SK-N-SH treated with all-trans-retinoic acid at 6 μM for 48 hours (cell line): ENCODE data around the gene INTU.

Source experiments
- ARNTL ChIP-seq: fragments of 450-650 bp; formaldehyde crosslinking; IDR thresholded peaks from 2 replicates; pipeline ENCODE4 v1.5.0; 2020; ENCODE audit warnings: low read depth, mild to moderate bottlenecking, moderate library complexity, borderline replicate concordance
- CSDC2 ChIP-seq: fragments of 250-450 bp; sonication (Bioruptor Pico); IDR thresholded peaks from 2 replicates; pipeline ENCODE4 v1.5.0; 2020; ENCODE audit warnings: mild to moderate bottlenecking, moderate library complexity
- PPARA ChIP-seq: fragments of 250-450 bp; sonication (Bioruptor Pico); IDR thresholded peaks from 2 replicates; pipeline ENCODE4 v1.5.0; 2020; ENCODE audit warnings: mild to moderate bottlenecking, borderline replicate concordance
- TCF4 ChIP-seq: fragments of 250-450 bp; sonication (Bioruptor Pico); IDR thresholded peaks from 2 replicates; pipeline ENCODE4 v1.8.0; 2021; ENCODE audit warnings: mild to moderate bottlenecking, moderate library complexity, borderline replicate concordance
- ZNF8 ChIP-seq: fragments of 450-650 bp; formaldehyde crosslinking; IDR thresholded peaks from 2 replicates; pipeline ENCODE4 v1.5.0; 2020; ENCODE audit warnings: mild to moderate bottlenecking, moderate library complexity
- TF ChIP-seq, protein P1 (sequence below): fragments of 250-450 bp; sonication (Bioruptor Pico); IDR thresholded peaks from 2 replicates; pipeline ENCODE4 v1.5.1; 2020; ENCODE audit warnings: low read depth, mild to moderate bottlenecking, moderate library complexity

GRCh38 chr4:127601029-127601428 is 31.7 kb upstream of the INTU start:
- TF ChIP-seq, protein P1, sequence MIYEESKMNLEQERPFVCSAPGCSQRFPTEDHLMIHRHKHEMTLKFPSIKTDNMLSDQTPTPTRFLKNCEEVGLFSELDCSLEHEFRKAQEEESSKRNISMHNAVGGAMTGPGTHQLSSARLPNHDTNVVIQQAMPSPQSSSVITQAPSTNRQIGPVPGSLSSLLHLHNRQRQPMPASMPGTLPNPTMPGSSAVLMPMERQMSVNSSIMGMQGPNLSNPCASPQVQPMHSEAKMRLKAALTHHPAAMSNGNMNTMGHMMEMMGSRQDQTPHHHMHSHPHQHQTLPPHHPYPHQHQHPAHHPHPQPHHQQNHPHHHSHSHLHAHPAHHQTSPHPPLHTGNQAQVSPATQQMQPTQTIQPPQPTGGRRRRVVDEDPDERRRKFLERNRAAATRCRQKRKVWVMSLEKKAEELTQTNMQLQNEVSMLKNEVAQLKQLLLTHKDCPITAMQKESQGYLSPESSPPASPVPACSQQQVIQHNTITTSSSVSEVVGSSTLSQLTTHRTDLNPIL (CRISPR knock-in tag), result no peak
- TF ChIP-seq PPARA (CRISPR knock-in tag) (no peak), ZNF8 (CRISPR knock-in tag) (no peak), ARNTL (no peak), TCF4 (no peak), CSDC2 (no peak)
